ENCODE results near the gene CFAP54.

GRCh38 chr12:96493106-96493505, 3.7 kb downstream of the CFAP54 start:
- TF ChIP-seq CTCF (IDR thresholded peaks at IDR 0.05) (no peak), POLR2AphosphoS5 (IDR thresholded peaks at IDR 0.05; ENCODE audit: low read depth, low read length) (no peak), USF2 (IDR thresholded peaks at IDR 0.05; ENCODE audit: borderline replicate concordance, low read depth, low read length) (no peak), GABPA (IDR thresholded peaks at IDR 0.05; ENCODE audit: low read depth) (no peak), MXI1 (IDR thresholded peaks at IDR 0.05; ENCODE audit: low read depth, low read length) (no peak)
